ENCODE data around the gene CNTRL.
"Not testable (repeated sequence)": the region's sequence is repeated elsewhere in the genome, so short reads cannot be mapped to it uniquely, and the experiment has no call there.

Gene CNTRL

GRCh38 chr9:121075251-121076036, 689 bp downstream of the CNTRL start:
- peaks cover 6% of the 10 kb centered on the region for H3K4me1 ChIP-seq (ENCODE audit: control insufficient read depth, insufficient read depth, low read length)
- peak overlapping the region; percentile 66 for H3K9ac ChIP-seq (ENCODE audit: low read length)
- no peaks in the 10 kb centered on the region for H3K27me3 ChIP-seq (ENCODE audit: control insufficient read depth, insufficient read depth, low read length)
- H3K36me3 ChIP-seq (ENCODE audit: control insufficient read depth, insufficient read depth, low read length), result no peaks in the 10 kb centered on the region
- no peaks in the 10 kb centered on the region for H3K9me3 ChIP-seq (ENCODE audit: control insufficient read depth, low read length)
- H3K4me3 ChIP-seq (ENCODE audit: low read length), result peak overlapping the region; percentile 86

- no peaks in the 10 kb centered on the region for H3K4me1 ChIP-seq (ENCODE audit: control insufficient read depth, insufficient read depth, low read length)
- H3K9ac ChIP-seq (ENCODE audit: low read length), result no peak overlapping the region
- no peaks in the 10 kb centered on the region for H3K27me3 ChIP-seq (ENCODE audit: control insufficient read depth, insufficient read depth, low read length)
- no peaks in the 10 kb centered on the region for H3K36me3 ChIP-seq (ENCODE audit: control insufficient read depth, insufficient read depth, low read length)
- H3K4me3 ChIP-seq (ENCODE audit: low read length), result no peak overlapping the region
- H3K9me3 ChIP-seq (ENCODE audit: control insufficient read depth, low read length), result no peaks in the 10 kb centered on the region
Observed at GRCh38 chr9:121082075-121082474, 7.3 kb downstream of the CNTRL start.

- no peaks in the 10 kb centered on the region for H3K36me3 ChIP-seq (ENCODE audit: control insufficient read depth, insufficient read depth, low read length)
Observed at GRCh38 chr9:121085661-121086060, 10.9 kb downstream of the CNTRL start.

GRCh38 chr9:121088576-121088975, 13.8 kb downstream of the CNTRL start:
- Histone ChIP-seq H3K4me3 (ENCODE audit: low read length) (no peak overlapping the region), H3K9ac (ENCODE audit: low read length) (no peak overlapping the region), H3K4me1 (ENCODE audit: control insufficient read depth, insufficient read depth, low read length) (peaks cover 7% of the 10 kb centered on the region), H3K9me3 (ENCODE audit: control insufficient read depth, low read length) (no peaks in the 10 kb centered on the region), H3K27me3 (ENCODE audit: control insufficient read depth, insufficient read depth, low read length) (no peaks in the 10 kb centered on the region), H3K36me3 (ENCODE audit: control insufficient read depth, insufficient read depth, low read length) (no peaks in the 10 kb centered on the region)

More at GRCh38 chr9:121085661-121086060, 10.9 kb downstream of the CNTRL start:
- H3K9me3 ChIP-seq (ENCODE audit: control insufficient read depth, low read length), result no peaks in the 10 kb centered on the region
- peaks cover 7% of the 10 kb centered on the region for H3K4me1 ChIP-seq (ENCODE audit: control insufficient read depth, insufficient read depth, low read length)
- no peaks in the 10 kb centered on the region for H3K27me3 ChIP-seq (ENCODE audit: control insufficient read depth, insufficient read depth, low read length)
- no peak overlapping the region for H3K4me3 ChIP-seq (ENCODE audit: low read length)
- H3K9ac ChIP-seq (ENCODE audit: low read length), result no peak overlapping the region

GRCh38 chr9:121090743-121091142, 16.0 kb downstream of the CNTRL start:
- not testable (repeated sequence) for H3K4me3 ChIP-seq (ENCODE audit: low read length)

GRCh38 chr9:121095057-121095456, 20.3 kb downstream of the CNTRL start:
- Histone ChIP-seq H3K36me3 (ENCODE audit: control insufficient read depth, insufficient read depth, low read length) (no peaks in the 10 kb centered on the region), H3K4me1 (ENCODE audit: control insufficient read depth, insufficient read depth, low read length) (no peaks in the 10 kb centered on the region), H3K27me3 (ENCODE audit: control insufficient read depth, insufficient read depth, low read length) (no peaks in the 10 kb centered on the region), H3K9me3 (ENCODE audit: control insufficient read depth, low read length) (no peaks in the 10 kb centered on the region), H3K9ac (ENCODE audit: low read length) (no peak overlapping the region), H3K4me3 (ENCODE audit: low read length) (no peak overlapping the region)

More at GRCh38 chr9:121090743-121091142, 16.0 kb downstream of the CNTRL start:
- not testable (repeated sequence) for H3K27me3 ChIP-seq (ENCODE audit: control insufficient read depth, insufficient read depth, low read length); H3K36me3 ChIP-seq (ENCODE audit: control insufficient read depth, insufficient read depth, low read length); H3K9ac ChIP-seq (ENCODE audit: low read length); H3K9me3 ChIP-seq (ENCODE audit: control insufficient read depth, low read length); H3K4me1 ChIP-seq (ENCODE audit: control insufficient read depth, insufficient read depth, low read length)

GRCh38 chr9:121098567-121099198, 23.9 kb downstream of the CNTRL start:
- Histone ChIP-seq H3K9ac (ENCODE audit: low read length) (no peak overlapping the region), H3K9me3 (ENCODE audit: control insufficient read depth, low read length) (no peaks in the 10 kb centered on the region), H3K4me1 (ENCODE audit: control insufficient read depth, insufficient read depth, low read length) (no peaks in the 10 kb centered on the region), H3K4me3 (ENCODE audit: low read length) (no peak overlapping the region), H3K36me3 (ENCODE audit: control insufficient read depth, insufficient read depth, low read length) (no peaks in the 10 kb centered on the region), H3K27me3 (ENCODE audit: control insufficient read depth, insufficient read depth, low read length) (no peaks in the 10 kb centered on the region)

GRCh38 chr9:121104054-121104453, 29.3 kb downstream of the CNTRL start:
- not testable (repeated sequence) for H3K4me1 ChIP-seq (ENCODE audit: control insufficient read depth, insufficient read depth, low read length); H3K36me3 ChIP-seq (ENCODE audit: control insufficient read depth, insufficient read depth, low read length); H3K9me3 ChIP-seq (ENCODE audit: control insufficient read depth, low read length); H3K9ac ChIP-seq (ENCODE audit: low read length); H3K4me3 ChIP-seq (ENCODE audit: low read length); H3K27me3 ChIP-seq (ENCODE audit: control insufficient read depth, insufficient read depth, low read length)

GRCh38 chr9:121105531-121105930, 30.8 kb downstream of the CNTRL start:
- H3K27me3 ChIP-seq (ENCODE audit: control insufficient read depth, insufficient read depth, low read length), result no peaks in the 10 kb centered on the region
- no peak overlapping the region for H3K4me3 ChIP-seq (ENCODE audit: low read length)

GRCh38 chr9:121107029-121107428, 32.3 kb downstream of the CNTRL start:
- Histone ChIP-seq H3K9me3 (ENCODE audit: control insufficient read depth, low read length) (no peaks in the 10 kb centered on the region), H3K4me3 (ENCODE audit: low read length) (no peak overlapping the region), H3K4me1 (ENCODE audit: control insufficient read depth, insufficient read depth, low read length) (no peaks in the 10 kb centered on the region), H3K27me3 (ENCODE audit: control insufficient read depth, insufficient read depth, low read length) (no peaks in the 10 kb centered on the region), H3K9ac (ENCODE audit: low read length) (no peak overlapping the region), H3K36me3 (ENCODE audit: control insufficient read depth, insufficient read depth, low read length) (no peaks in the 10 kb centered on the region)

More at GRCh38 chr9:121105531-121105930, 30.8 kb downstream of the CNTRL start:
- no peaks in the 10 kb centered on the region for H3K36me3 ChIP-seq (ENCODE audit: control insufficient read depth, insufficient read depth, low read length)
- no peaks in the 10 kb centered on the region for H3K9me3 ChIP-seq (ENCODE audit: control insufficient read depth, low read length)
- no peaks in the 10 kb centered on the region for H3K4me1 ChIP-seq (ENCODE audit: control insufficient read depth, insufficient read depth, low read length)
- no peak overlapping the region for H3K9ac ChIP-seq (ENCODE audit: low read length)

GRCh38 chr9:121107881-121108280, 33.1 kb downstream of the CNTRL start:
- no peaks in the 10 kb centered on the region for H3K9me3 ChIP-seq (ENCODE audit: control insufficient read depth, low read length)
- H3K27me3 ChIP-seq (ENCODE audit: control insufficient read depth, insufficient read depth, low read length), result no peaks in the 10 kb centered on the region
- no peak overlapping the region for H3K9ac ChIP-seq (ENCODE audit: low read length)
- H3K4me3 ChIP-seq (ENCODE audit: low read length), result no peak overlapping the region
- no peaks in the 10 kb centered on the region for H3K36me3 ChIP-seq (ENCODE audit: control insufficient read depth, insufficient read depth, low read length)
- H3K4me1 ChIP-seq (ENCODE audit: control insufficient read depth, insufficient read depth, low read length), result no peaks in the 10 kb centered on the region

- no peaks in the 10 kb centered on the region for H3K27me3 ChIP-seq (ENCODE audit: control insufficient read depth, insufficient read depth, low read length)
- H3K4me3 ChIP-seq (ENCODE audit: low read length), result no peak overlapping the region
- H3K9ac ChIP-seq (ENCODE audit: low read length), result no peak overlapping the region
- H3K36me3 ChIP-seq (ENCODE audit: control insufficient read depth, insufficient read depth, low read length), result no peaks in the 10 kb centered on the region
- no peaks in the 10 kb centered on the region for H3K9me3 ChIP-seq (ENCODE audit: control insufficient read depth, low read length)
- no peaks in the 10 kb centered on the region for H3K4me1 ChIP-seq (ENCODE audit: control insufficient read depth, insufficient read depth, low read length)
Observed at GRCh38 chr9:121115466-121115865, 40.7 kb downstream of the CNTRL start.

All from mucosa of stomach (tissue), 1 donor.